GM12801 (cell line): Measurements from ENCODE around the gene DPP6.

Source experiments
- CTCF ChIP-seq: IDR thresholded peaks from one replicate; pipeline ENCODE4 v1.5.1; 2011; ENCODE audit warnings: control low read depth; ENCODE audit not compliant: insufficient read length; ENCODE audit errors: extremely low read depth

Gene DPP6

GRCh38 chr7:154415709-154416399 lies 363.7 kb downstream of the DPP6 start:
- TF ChIP-seq CTCF: no peak

GRCh38 chr7:154416714-154417113 lies 364.5 kb downstream of the DPP6 start:
- no peak for TF ChIP-seq CTCF

GRCh38 chr7:154419344-154419743 lies 367.1 kb downstream of the DPP6 start:
- TF ChIP-seq CTCF: no peak

- no peak for TF ChIP-seq CTCF
Observed at GRCh38 chr7:154423231-154423630, 371.0 kb downstream of the DPP6 start.

GRCh38 chr7:154424350-154424749 lies 372.2 kb downstream of the DPP6 start:
- TF ChIP-seq CTCF: no peak

- TF ChIP-seq CTCF: no peak
Observed at GRCh38 chr7:154425271-154425670, 373.1 kb downstream of the DPP6 start.

- no peak for TF ChIP-seq CTCF
Observed at GRCh38 chr7:154426778-154427177, 374.6 kb downstream of the DPP6 start.
